Measurements from ENCODE around the gene CYSRT1.

The CYSRT1 gene

DNA sequence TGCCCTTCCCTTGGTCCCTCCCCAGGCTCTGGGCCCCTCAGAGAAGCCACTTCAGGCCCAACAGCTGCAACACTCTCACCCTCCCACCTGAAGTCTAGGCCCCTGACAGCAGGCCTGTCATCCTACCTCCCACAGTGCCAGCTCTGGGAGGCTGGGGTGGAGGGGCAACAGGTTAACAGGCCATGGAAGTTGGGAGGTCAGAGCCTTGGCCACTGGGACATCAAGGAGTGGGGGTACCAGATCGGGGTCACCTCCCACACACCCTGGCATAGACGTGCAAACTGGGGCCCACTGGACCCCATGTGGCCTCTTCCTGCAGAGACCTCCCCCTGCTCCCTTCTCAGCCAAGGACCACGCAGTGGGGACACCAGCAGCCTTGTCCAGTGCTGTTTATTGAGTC lies 33.7 kb upstream of the CYSRT1 start:
- DNase-seq = no peak

GRCh38 chr9:137191691-137192447 lies 33.1 kb upstream of the CYSRT1 start:
- no peak for DNase-seq

DNA sequence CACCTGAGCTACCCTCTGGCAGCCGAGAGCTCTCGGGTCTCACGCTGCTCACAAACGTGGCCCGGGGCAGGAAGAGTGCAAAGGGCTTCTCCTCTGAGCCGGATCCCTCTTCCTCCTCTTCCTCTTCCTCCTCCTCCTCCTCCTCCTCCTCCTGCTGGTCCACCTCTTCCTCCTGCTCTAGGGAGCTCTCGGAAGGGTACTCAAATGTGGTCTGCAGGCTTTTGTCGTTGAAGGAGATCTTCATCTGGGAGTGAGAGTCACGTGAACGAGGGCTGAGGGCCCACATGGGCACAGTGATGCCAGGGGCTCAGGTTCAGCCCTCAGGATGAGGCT lies 32.6 kb upstream of the CYSRT1 start:
- DNase-seq = no peak

- no peak for DNase-seq
Observed at GRCh38 chr9:137192859-137193258, 32.1 kb upstream of the CYSRT1 start.

- no peak for DNase-seq
Observed at GRCh38 chr9:137193771-137194170, 31.2 kb upstream of the CYSRT1 start.

DNA sequence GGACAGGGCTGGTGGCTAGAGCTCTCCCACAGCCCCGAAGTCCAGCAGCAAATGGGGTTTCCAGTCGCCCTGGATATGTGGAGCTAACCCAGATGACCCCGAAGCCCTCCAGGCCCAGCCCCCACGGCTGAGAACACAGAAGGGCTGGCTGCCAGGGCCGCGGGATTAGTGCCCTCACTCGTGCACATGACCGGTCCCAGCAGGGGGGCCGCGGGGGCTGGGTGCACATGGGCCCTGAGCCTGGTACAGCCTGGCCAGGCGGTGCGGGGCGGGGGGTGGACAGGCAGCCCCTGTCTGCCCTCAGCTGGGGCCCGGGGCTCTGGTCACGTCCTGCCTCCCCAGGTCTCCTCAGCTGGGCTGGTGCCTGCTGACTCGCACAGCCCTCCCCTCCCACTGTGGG lies 30.6 kb upstream of the CYSRT1 start:
- DNase-seq = no peak

DNA sequence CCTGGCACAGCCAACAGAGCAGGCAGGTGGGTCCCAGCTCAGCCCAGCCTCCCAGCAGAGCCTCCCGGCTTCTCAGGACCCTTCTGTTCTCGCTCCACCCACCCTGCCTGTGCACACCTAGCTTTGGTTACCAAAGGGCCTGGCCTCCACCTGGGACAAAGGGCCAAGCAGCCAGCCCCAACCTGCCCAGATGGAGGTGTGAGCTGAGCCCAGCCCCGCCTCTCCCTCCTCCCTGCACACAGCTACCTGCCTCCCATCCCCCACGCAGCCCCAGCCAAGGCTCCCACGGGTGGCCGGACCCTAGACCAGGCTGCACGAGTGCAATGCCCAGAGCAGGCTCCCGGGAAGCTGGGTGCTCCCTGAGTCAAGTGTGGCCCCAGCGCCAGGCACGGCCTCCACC lies 30.1 kb upstream of the CYSRT1 start:
- no peak for DNase-seq

- no peak for DNase-seq
Observed at GRCh38 chr9:137195525-137196220, 29.3 kb upstream of the CYSRT1 start.

DNA sequence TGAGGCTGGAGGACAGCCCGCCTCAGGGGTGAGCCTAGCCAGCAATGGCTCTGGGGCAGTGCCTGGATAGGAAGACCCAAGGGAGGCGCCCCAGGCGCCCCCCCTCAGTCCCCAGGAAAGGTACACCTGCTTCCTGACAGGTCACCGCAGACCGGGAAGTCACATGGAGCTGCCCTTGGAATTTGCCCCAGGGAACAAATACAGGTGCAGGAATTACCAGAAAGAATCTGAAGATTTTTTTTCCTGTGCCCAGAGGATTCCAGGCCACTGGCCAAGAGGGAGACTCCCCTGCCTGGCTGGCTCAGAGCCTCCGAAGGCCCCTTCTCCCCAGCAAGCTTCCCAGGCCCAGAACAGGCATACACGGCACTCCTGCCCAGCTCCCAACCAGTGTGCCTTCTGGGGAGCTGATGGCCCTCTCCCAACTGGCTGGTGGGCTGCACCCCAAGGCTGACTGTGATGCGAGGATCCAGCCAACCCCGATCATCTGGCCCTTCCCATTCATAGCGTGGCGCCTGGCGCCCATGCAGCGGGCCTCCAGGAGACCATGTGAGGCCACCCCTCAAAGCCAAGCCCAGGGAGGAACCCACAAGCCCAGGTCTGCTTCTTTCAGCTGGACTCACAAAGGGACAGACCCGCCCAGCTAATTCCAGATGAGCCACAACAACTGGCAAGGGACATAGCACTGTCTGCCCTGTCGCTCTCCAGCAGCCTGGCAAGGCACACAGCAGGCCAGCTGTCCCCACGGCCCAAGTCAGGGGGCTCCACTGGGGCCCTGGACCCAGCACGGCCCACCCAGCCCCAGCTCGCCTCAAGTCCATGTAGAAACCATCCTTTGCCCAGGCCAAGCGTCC lies 26.7 kb upstream of the CYSRT1 start:
- DNase-seq = no peak

DNA sequence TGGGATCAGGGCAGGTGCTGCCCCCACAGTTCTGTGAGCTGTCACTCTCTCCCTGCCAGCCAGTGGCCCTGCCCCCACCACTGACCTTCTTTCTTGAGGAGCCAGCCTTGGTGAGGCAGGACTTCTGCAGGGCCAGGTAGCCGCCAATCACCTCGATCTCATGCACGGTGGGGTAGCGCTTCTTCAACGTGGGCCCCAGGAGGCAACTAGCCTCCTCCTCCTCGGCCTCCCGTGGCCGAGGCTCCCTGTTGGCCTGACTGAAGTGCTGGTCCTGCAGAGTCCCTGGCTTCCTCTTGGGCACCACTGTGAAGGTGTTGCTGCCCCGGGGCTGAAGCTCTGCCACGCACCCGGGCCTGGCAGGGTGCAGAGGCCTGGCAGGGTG lies 26.1 kb upstream of the CYSRT1 start:
- DNase-seq = no peak

- DNase-seq = no peak
Observed at GRCh38 chr9:137199411-137200121, 25.4 kb upstream of the CYSRT1 start.

DNA sequence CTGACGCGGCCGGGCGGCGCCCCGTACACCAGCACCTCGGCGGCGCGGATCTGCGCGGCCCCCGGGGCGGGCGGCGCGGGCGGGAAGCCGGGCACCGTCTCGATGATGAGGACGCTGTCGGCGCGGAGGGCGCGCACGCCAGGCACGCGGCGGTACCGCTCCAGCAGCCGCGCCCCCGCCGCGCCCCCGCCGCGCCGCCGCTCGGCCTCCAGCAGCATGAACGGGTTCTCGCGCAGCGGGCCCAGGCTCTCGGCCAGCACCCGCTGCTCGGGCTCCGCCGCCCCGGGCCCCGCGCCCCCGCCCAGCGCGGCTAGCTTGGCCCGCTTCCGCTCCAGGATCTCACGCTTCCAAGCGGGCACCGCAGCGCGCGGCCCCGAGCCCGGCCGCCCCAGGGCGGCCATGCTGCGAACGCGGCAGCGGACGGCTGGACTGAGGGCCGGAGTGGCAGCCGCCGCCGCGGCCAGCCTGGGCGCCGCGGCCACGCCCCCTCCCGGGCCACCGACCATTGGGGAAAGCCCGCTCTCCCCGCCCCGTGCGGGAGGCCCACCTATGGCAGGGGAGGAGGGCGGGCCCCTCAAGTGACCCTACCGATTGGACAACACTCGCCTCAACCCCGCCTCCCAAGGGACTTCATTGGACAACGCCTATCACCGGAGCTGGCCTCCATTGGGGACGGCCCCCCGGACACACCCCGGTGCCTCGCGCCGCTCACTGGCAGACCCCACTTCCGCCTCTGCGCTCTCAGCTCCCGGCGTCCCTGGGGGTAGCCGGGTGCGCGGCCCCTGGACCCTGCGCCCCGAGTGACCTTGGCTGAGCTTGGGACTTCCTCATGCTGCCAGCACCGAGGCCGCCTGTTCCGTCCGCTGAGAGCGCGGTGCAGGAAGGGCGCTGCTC lies 24.4 kb upstream of the CYSRT1 start, which contains the start of gene TPRN:
Gene TPRN, minus strand, starts transcription at position 431 of the 894 bp plus-strand sequence. Its CDS starts 30 bp downstream, at position 401.
- peak; percentile 99 for DNase-seq

GRCh38 chr9:137201205-137201868 lies 23.6 kb upstream of the CYSRT1 start:
- DNase-seq = no peak

DNA sequence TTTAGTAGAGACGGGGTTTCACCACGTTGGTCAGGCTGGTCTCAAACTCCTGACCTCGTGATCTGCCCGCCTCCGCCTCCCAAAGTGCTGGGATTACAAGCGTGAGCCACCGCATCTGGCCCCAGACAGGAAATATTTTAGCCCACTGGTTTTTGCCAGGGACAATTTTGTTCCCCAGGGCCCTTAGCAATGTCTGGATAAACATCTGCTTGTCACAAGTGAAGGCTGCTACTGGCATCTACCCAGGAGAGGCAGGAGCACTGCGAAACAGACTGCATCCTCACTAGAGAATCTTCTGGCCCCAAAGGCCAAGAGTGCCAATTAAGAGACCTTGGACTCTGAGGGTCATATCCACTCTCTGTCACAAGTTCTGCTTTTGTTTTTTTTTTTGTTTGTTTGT lies 22.0 kb upstream of the CYSRT1 start:
- DNase-seq = no peak

DNA sequence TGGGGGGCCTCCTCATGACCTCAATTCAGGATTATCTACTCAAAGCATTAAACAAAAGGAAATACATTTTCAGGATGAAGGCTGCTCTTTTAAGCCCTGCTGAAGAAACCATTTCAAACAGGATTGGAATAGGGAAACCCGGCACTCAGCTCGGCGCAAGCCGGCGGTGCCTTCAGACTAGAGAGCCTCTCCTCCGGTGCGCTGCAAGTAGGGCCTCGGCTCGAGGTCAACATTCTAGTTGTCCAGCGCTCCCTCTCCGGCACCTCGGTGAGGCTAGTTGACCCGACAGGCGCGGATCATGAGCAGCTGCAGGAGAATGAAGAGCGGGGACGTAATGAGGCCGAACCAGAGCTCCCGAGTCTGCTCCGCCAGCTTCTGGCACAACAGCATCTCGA lies 20.2 kb upstream of the CYSRT1 start:
- DNase-seq = no peak

- peak; percentile 93 for DNase-seq
Observed at GRCh38 chr9:137205126-137206069, 19.6 kb upstream of the CYSRT1 start, which contains the start of the genes NDOR1 and TMEM203. Gene NDOR1 (plus strand): TSS chr9:137205700. CDS start chr9:137205778, 78 bp downstream. Gene TMEM203 (minus strand): TSS chr9:137205648. CDS start chr9:137205414, 234 bp downstream.

DNA sequence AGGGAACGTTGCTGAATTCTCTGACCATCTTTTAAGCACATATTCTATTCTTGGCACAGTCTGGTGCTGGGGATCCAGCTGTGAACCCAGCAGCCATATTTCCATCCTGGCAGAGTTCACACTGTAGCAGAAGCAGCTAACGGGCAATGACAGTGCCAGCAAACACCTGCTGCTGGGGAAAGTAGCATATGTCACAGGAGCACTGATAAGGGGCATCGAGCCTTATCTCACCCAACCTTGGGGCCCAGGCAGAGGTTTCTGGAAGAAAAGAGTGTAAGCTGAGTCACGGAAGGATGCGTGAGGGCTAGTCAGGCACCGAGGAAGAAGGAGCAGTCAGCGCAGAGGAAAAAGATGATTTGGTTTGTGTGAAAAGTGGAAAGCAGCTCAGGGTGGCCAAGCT lies 18.4 kb upstream of the CYSRT1 start:
- DNase-seq = no peak

- no peak for DNase-seq
Observed at GRCh38 chr9:137211532-137211931, 13.4 kb upstream of the CYSRT1 start.

GRCh38 chr9:137212520-137212919 lies 12.5 kb upstream of the CYSRT1 start:
- DNase-seq = no peak

All from right hindlimb (tissue), 1 donor.